ENCODE results near the gene SCN9A.
A peak's percentile ranks its signal among the peaks of the same experiment; 100 is the strongest.
"Not testable (repeated sequence)": the region's sequence is repeated elsewhere in the genome, so short reads cannot be mapped to it uniquely, and the experiment has no call there.

SCN9A gene

GRCh38 chr2:166373951-166374350 is 1.8 kb downstream of the SCN9A start:
- peak; percentile 70 for DNase-seq

GRCh38 chr2:166373539-166373938 is 2.2 kb downstream of the SCN9A start:
- DNase-seq = no peak

- peak; percentile 42 for DNase-seq
Measured at GRCh38 chr2:166373105-166373504, 2.6 kb downstream of the SCN9A start.

- no peak for DNase-seq
Measured at GRCh38 chr2:166372046-166372445, 3.7 kb downstream of the SCN9A start.

- no peak for DNase-seq
Measured at GRCh38 chr2:166365803-166366420, 9.8 kb downstream of the SCN9A start.

GRCh38 chr2:166365239-166365638 is 10.5 kb downstream of the SCN9A start:
- DNase-seq = no peak

- no peak for DNase-seq
Measured at GRCh38 chr2:166364476-166365161, 11.1 kb downstream of the SCN9A start.

- DNase-seq = no peak
Measured at GRCh38 chr2:166361351-166362153, 14.2 kb downstream of the SCN9A start.

- no peak for DNase-seq
Measured at GRCh38 chr2:166360906-166361305, 14.8 kb downstream of the SCN9A start.

GRCh38 chr2:166360426-166360825 is 15.3 kb downstream of the SCN9A start:
- DNase-seq = no peak

- DNase-seq = not testable (repeated sequence)
Measured at GRCh38 chr2:166357950-166358321, 17.8 kb downstream of the SCN9A start.

- DNase-seq = no peak
Measured at GRCh38 chr2:166357068-166357949, 18.4 kb downstream of the SCN9A start.

- no peak for DNase-seq
Measured at GRCh38 chr2:166351319-166351718, 24.4 kb downstream of the SCN9A start.

GRCh38 chr2:166350525-166350924 is 25.2 kb downstream of the SCN9A start:
- no peak for DNase-seq

GRCh38 chr2:166344286-166345113 is 31.2 kb downstream of the SCN9A start:
- DNase-seq = no peak

- DNase-seq = peak; percentile 49
Measured at GRCh38 chr2:166343467-166343866, 32.3 kb downstream of the SCN9A start.

GRCh38 chr2:166341426-166341825 is 34.3 kb downstream of the SCN9A start:
- DNase-seq = no peak

- DNase-seq = no peak
Measured at GRCh38 chr2:166338831-166339339, 36.9 kb downstream of the SCN9A start.

GRCh38 chr2:166337932-166338331 is 37.8 kb downstream of the SCN9A start:
- no peak for DNase-seq

GRCh38 chr2:166335284-166335683 is 40.5 kb downstream of the SCN9A start:
- DNase-seq = no peak

GRCh38 chr2:166334805-166335204 is 40.9 kb downstream of the SCN9A start:
- DNase-seq = no peak

- no peak for DNase-seq
Measured at GRCh38 chr2:166333801-166334200, 41.9 kb downstream of the SCN9A start.
